AG20443 (cell line): Measurements from ENCODE around the gene LGSN.
"Not testable (repeated sequence)": the region's sequence is repeated elsewhere in the genome, so short reads cannot be mapped to it uniquely, and the experiment has no call there.

Experiments
- DNase-seq: peaks from one replicate; pipeline ENCODE4 v3.0.0; 2012; ENCODE audit warnings: low spot score, mixed read lengths

Gene LGSN, protein sequence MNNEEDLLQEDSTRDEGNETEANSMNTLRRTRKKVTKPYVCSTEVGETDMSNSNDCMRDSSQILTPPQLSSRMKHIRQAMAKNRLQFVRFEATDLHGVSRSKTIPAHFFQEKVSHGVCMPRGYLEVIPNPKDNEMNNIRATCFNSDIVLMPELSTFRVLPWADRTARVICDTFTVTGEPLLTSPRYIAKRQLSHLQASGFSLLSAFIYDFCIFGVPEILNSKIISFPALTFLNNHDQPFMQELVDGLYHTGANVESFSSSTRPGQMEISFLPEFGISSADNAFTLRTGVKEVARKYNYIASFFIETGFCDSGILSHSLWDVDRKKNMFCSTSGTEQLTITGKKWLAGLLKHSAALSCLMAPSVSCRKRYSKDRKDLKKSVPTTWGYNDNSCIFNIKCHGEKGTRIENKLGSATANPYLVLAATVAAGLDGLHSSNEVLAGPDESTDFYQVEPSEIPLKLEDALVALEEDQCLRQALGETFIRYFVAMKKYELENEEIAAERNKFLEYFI

DNA sequence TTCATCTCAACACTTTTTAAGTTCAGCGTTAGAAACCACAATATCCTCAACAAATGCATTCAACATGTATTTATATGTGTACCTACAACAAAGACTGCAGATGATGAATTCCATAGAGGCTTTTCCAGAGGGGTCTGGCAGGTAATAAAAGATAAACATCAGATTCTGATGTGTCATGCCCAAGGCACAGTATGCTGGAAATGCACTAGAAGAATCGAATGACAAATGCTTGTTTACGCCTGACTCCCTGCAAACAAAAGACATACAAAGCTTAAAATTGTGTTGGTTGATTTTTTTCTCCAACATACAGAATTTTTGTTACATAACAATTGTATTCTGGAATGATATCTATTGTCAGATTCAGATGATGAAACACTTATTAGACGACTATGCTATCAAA lies at the start of gene LGSN:
TSS of gene LGSN (minus strand) at position 45 of the 400 bp plus-strand sequence. CDS start at position 5, 40 bp downstream.
- DNase-seq: no peak

DNA sequence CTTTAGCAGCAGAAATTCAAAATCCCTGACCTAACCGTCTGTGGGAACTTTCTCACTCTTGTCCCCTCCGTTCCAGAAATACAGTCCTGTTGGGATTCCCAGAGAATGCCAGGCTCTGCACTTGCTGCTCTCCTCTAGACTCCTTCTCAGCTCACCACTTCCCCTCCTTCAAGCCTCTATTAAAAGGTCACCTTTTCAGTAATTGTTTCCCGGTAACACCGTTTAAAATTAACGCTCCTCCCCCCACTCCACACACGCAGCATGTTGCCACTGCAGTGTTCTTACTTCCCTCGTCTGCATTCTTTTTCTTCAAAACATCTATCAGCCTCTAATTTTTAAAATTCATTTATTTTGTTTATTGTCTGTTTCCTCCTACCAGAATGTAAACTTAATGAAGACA lies 48.6 kb upstream of the LGSN start:
- DNase-seq: no peak

DNA sequence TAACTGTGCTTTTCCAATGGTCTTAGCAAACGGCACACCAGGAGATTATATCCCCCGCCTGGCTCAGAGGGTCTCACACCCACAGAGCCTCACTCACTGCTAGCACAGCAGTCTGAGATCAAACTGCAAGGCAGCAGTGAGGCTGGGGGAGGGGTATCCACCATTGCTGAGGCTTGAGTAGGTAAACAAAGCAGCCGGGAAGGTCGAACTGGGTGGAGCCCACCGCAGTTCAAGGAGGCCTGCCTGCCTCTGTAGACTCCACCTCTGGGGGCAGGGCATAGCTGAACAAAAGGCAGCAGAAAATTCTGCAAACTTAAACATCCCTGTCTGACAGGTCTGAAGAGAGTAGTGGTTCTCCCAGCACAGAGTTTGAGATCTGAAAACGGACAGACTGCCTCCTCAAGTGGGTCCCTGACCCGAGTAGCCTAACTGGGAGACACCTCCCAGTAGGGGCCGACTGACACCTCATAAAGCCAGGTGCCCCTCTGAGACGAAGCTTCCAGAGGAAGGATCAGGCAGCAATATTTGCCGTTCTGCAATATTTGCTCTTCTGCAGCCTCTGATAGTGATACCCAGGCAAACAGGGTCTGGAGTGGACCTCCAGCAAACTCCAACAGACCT lies 42.8 kb upstream of the LGSN start:
- not testable (repeated sequence) for DNase-seq

DNA sequence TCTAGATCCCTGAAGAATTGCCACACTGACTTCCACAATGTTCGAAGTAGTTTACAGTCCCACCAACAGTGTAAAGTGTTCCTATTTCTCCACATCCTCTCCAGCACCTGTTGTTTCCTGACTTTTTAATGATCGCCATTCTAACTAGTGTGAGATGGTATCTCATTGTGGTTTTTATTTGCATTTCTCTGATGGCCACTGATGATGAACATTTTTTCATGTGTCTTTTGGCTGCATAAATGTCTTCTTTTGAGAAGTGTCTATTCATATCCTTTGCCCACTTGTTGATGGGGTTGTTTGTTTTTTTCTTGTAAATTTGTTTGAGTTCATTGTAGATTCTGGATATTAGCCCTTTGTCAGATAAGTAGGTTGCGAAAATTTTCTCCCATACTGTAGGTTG lies 37.6 kb upstream of the LGSN start:
- not testable (repeated sequence) for DNase-seq

DNA sequence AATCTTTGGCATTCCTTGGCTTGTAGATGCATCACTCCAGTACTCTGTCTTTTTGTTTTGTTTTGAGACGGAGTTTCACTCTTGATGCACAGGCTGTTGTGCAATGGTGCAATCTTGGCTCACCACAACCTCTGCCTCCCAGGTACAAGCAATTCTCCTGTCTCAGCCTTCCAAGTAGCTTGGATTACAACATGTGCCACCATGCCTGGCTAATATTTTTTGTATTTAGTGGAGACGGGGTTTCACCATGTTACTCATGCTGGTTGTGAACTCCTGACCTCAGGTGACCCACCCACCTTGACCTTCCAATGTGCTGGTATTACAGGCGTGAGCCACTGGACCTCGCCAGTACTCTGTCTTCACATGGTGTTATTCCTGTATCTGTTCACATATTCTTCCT lies 35.8 kb upstream of the LGSN start:
- no peak for DNase-seq

DNA sequence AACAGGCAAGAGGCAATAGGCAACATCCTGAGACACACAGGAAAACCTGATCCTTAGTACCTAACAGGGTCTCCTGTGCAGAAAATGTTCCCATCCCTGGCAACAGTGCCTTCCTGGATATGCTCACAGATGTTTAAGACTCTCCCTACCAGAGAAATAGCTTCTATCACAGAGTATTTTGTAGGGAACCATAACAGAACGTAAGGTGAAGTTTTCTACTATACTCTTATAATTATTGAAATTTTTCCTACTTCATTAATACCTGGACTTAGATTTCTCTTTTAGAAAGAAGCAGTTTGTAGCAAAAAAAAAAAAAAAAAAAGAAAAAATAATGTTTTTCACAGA lies 33.5 kb upstream of the LGSN start:
- DNase-seq: no peak

DNA sequence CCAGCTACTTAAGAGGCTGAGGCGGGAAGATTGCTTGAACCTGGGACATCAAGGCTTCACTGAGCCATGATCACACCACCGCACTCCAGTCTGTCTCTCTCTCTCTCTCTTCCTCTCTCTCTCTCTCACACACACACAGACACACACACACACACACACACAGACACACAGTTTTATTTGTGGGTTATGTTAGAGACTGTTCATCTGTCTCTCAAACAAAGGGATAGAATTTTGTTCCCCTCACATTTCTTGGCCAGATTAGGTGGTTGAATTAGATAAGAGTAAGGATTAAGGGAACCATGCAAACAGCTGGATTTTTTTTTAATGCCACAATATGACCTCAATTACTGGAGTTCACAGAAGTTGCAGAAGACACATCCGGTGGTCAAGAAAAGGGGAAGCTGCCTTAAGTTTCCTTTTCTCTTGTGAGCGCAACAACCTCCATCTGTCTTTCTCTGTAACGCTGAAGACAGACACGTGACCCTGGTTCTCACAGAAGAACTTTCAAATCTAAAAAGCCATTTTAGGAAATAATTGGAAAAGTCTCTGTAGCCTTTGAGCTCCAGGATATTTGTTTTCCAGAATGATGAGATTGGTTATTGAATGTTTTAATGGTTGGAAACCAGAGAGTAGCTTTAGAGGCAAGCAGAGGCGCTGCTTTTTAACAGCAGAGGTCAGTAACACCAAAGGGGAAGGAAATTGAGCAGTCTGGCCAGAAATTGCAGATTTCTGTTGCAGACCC lies 32.9 kb upstream of the LGSN start:
- peak; percentile 30 for DNase-seq

DNA sequence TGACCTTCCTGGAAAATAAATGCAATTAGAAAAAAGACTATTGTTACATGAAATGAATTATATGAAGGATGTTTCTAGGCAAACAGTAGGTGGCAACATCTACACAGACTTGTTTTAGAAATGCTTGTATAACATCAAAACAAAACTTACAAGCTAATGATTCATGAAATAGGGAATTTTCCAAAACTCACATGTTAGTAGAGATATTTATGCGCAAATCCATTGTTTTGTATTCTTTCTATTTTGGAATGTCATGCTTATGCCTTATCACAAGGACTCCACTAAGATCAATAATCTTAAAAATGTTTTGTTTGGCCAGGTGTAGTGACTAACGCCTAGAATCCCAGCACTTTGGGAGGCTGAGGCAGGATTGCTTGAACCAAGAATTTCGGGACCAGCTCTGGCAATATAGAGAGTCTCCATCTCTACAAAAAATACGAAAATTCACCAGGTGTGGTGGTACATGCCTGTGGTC lies 32.3 kb upstream of the LGSN start:
- peak; percentile 39 for DNase-seq

DNA sequence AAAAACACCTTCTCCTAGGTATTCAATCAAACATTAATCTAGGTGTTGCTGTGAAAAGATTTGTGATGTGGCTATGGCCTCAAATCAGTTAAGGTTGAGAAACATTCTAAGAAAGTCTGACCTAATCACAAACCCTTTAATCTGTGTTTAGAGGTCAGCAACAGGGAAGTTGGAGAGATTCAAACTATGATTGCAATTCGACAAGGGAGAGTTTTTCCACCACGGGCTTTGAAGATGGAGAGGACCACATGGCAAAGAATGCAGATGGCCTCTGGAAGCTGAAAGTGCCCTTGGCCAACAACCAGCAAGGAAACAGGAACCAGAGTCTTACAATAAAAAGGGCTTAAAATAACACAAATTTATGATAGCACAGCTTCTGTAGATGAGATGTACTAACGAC lies 29.6 kb upstream of the LGSN start:
- DNase-seq: no peak

DNA sequence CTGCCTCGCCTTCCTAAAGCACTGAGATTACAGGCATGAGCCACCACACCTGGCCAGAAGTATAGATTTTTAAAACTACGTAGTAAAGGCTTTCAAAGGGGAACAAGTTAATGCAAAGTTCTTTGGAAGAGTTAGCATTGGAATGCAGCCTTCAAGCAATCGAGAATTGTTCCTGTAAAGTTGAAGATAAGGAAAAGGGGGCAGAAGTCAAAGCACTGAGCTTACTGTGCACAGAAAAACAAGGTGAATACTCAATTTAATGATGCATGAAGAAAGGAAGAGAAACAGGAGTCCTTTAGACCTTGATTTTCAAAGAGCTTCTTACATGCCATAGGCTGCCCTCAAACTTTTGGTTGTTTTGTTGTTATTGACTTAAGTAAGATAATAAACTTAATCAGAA lies 29.1 kb upstream of the LGSN start:
- DNase-seq: no peak

DNA sequence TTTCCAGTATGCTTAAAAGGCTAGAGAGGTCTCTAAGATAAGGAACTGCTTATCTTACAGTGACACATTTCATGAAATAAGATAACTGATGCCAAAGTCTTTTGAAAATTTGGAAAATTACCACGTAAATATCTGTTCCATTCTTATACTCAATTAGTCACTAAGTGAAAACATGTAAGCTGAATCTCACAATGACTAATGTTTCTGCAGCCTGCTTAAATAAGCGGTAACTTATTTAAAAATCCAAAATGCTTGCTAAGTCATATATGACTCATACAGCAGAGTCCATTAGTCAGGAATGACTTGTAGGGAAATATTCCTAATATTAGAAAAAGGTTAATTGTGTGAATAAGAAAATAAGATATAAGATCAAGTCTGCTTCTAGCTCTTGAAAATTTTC lies 27.8 kb upstream of the LGSN start:
- DNase-seq: peak; percentile 56

DNA sequence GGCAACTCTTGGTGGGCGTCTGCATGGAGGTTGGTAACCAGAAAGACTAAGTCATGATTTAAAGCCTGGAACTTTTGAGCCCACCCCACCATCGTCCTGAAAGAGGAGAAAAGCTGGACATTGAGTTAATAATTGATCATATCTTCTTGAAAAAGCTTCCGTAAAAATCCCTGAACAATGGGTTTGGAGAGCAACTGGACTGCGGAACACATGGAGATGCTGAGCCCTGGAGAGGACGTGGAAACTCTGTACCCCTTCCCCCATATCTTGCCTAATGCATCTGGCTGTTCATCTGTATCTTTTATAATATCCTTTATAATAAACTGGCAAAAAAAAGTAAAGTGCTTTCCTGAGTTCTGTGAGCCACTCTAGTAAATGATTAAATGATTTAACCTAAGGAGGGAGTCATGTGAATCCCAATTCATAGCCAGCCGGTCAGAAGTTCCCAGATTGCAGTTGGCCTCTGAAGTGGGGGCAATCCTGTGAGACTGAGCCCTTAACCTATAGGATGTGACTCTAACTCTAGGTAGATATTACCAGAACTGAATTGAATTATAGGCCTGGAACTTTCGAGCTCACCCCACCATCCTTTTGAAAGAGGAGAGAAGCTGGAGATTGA lies 26.5 kb upstream of the LGSN start:
- DNase-seq: no peak

DNA sequence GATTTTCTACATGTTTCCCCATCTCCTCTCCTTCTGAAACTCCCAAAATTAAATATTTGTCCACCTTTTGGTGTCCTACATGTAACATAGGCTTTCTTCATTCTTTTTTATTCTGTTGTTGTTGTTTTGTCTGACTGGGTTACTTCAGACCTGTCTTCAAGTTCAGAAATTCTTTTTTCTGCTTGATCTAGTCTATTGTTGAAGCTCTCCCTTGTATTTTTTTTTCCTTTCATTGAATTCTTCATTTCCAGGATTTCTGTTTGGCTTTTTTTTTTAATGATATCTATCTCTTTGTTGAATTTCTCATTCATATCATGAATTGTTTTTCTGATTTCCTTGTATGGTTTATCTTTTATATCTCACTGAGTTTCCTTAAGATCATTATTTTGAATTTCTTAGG lies 20.6 kb upstream of the LGSN start:
- no peak for DNase-seq

DNA sequence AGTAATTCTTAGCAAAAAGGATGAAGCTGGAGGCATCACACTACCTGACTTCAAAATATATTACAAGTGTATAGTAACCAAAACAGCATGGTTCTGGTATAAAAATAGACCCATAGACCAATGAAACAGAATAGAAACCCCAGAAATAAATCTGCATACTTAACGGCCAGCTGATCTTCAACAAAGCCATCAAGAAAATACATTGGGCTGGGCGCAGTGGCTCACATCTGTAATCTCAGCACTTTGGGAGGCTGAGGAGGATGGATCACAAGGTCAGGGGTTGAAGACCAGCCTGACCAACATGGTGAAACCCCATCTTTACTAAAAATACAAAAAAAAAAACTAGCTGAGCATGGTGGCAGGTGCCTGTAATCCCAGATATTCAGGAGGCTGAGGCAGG lies 14.9 kb upstream of the LGSN start:
- not testable (repeated sequence) for DNase-seq

DNA sequence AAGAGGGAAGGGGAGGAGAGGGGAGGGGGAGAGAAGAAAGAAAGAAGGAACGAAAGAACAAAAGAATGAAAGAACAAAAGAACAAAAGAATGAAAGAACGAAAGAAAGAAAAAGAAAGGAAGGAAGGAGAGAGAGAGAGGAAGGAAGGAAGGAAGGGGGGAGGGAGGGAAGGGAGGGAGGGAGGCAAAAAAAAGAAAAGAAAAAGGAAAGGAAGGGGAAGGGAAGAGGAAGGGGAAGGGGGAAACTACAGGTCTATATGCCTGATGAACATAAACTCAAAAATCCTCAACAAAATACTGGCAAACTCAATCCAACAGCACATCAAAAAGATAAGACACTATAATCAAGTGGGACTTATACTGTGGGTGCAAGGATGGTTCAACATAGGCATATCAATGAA lies 13.7 kb upstream of the LGSN start:
- no peak for DNase-seq

DNA sequence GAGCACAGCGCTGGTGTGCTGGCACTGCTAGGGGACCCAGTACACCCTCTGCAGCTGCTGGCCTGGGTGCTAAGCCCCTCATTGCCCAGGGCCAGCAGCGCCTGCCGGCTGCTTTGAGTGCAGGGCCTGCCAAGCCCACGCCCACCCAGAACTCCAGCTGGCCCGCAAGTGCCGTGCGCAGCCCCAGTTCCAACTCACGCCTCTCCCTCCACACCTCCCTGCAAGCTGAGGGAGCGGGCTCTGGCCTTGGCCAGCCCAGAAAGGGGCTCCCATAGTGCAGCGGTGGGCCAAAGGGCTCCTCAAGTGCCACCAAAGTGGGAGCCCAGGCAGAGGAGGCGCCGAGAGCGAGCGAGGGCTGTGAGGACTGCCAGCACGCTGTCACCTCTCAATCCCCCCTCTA lies 6.8 kb upstream of the LGSN start:
- not testable (repeated sequence) for DNase-seq

DNA sequence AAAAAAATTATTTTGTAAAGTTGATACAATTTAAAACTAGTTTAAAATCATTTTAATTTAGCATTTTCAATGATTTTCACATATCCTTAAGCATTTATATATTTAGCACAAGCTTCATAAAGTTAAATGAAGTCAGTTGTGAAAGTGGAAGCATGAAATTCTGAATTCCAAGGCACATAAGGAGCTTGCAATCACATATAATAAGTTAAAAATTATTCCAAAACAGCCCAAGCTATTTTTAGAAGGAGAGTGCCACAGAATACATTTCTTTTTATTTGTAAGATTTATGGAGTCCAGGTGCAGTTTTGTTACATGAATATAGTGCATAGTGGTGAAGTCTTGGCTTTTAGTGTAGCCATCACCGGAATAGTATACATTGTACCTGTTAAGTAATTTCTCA lies 3.2 kb upstream of the LGSN start:
- DNase-seq: no peak

DNA sequence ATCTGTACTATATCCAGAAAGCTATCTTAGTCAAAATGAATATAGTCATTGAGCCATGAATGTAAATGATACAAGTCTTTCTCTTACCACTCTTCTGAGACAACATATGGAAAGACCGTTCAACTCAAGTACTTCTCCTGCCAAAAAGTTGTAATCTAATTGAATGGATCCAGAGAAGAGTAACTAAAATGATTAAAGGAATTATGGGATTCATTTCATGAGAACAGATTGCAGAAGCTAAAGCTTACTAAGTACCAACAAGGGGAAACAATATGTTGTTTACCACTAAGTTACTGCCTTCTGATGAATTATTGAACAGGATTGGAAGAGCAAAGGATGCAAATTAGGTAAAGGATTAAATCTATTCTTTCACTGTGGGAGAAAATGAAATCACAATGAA lies 2.0 kb upstream of the LGSN start:
- no peak for DNase-seq

DNA sequence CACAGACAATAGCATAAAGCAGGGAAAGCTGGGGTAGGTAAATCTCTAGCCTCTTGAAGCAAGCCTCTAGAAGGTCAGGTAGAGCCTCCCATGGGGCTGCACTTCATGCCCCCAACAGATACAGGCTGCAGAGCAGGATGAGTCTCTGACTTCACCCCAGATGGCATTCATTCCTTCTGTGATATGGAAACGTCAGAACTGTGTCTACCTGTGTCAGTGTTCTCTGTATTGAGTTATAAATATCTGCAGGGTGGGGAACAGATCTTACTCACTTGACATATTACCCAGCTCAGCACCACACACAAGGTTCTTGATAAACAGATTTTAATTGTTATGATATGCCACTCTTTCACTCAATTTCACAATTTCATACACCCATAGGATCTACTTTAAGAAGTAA lies 2.1 kb downstream of the LGSN start:
- DNase-seq: no peak

DNA sequence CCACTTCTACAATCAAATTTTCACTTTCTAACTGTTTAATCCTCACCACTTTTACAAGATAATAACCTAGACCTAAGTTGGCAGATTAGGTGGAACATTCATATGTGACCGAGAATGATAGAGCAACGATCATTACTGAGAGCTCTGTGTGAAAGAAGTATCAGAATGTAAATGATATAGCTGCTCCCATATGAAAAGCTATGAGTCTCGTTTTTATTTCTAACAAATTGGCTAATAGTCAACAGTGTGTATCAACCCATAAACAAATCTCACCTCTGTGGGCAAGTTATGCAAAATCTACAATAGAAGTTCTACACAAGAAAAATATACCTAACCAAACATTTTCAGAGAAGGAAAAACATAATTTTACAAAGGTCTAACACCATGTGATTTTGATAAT lies 3.7 kb downstream of the LGSN start:
- no peak for DNase-seq

DNA sequence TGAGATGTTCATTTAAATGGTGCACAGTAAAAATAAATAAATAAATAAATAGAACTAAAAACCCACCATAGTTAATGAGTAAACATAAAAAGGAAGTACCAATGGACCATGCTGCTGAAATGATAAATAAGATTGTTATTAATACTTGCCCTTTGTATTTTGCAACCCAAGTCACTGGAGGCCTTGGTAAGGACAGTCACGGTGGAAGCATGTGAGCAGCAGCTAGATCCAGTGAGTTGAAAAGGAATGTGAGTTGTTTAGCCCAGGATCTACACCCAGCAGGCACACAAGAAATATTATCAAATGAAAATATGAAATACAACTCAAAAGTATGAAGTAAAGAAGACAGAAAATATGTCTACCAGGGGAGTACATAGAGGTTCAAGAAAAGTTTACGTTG lies 6.7 kb downstream of the LGSN start:
- DNase-seq: peak; percentile 24

DNA sequence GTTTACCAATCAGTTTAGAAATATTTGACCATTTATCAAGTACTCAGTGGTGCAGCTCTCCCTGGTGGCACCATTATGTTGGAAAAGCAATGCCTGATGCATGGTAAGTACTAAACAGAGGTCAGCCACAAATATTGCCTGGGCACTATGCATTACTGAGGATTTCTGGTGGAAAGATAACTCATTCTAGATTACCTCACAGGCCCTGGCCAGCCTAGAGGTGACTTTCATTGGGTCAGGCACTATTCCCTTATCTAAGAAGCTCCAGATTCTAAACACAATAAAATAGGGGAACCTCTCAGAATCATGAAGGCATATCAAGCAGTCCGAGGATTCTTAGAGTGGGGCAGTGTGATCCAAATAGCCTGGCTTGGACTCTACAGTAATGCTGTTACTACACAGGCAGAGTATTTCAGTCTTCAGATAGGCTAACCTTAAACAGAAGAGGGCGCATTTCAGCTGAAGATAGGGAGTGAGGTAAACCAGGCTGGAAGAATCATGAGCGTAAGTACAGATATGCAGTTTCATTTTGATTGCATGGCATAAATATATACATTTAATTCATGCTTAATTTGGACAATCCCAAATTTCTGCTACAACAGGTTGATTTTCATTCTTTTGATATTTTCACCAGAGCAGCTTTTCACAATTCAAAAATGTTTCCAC lies 12.1 kb downstream of the LGSN start:
- peak; percentile 62 for DNase-seq
